OCI-M2 (cell line): ENCODE results near the gene IL1RAPL1.

Experiments
- DNase-seq: peaks from one replicate; lab custom pipeline; 2025; ENCODE audit not compliant: unreplicated experiment; lab: John Stamatoyannopoulos, UW

IL1RAPL1 gene

DNA sequence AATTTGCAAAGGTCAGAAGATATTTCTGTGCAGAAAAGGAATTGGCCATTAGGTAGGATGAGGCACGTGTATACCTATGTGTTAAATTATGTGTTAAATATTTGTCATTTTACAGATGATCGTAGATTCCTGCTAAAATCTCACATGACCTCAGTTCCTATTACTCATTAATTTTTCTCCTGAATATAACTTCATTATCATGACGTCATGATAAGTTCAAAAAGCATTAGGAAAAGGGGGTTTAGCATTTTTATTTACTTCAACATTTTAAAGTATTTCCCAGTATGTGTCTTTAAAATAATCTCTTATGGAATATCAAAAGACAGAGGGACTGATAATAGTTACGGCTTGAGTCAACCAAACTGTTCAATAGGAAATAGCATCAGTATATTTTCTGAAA lies 372.8 kb downstream of the IL1RAPL1 start:
- DNase-seq: no peak

DNA sequence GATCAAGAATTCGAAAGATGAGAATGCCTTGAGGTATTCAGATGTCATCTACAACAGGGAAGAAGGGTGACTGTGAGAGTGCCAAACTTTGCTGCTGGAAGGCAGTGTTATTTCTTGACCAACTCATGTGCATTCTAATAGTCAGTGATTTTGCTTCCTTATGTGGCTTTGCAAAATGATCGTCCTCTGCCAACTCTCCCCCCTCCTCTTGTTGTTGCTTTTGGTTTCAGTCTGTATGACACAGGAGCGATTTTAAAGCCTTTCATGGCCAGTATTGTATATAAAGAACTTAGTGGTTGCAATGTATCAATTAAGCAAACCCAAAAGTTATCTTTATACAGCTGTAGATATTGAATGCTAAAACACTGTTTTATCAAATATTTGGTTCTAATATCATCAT lies 379.1 kb downstream of the IL1RAPL1 start:
- DNase-seq: no peak

DNA sequence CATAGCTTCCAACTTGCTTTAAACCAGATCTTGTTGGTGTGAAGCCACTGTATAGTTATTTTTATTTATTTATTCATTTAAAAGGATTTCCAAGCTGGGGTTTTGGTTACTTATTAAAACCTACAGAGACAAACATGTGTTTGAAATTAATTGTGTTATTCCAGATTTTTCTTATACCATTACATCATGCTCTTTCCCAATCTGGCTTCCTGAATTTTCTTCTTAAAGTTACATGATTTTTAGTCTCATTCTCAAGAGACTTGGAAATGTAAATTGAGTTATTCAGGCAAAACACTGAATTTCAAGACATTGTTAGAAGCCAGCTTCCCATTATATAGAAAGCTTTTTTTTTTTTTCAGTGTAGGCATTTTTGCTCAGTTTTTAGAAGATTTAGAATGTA lies 381.9 kb downstream of the IL1RAPL1 start:
- no peak for DNase-seq

DNA sequence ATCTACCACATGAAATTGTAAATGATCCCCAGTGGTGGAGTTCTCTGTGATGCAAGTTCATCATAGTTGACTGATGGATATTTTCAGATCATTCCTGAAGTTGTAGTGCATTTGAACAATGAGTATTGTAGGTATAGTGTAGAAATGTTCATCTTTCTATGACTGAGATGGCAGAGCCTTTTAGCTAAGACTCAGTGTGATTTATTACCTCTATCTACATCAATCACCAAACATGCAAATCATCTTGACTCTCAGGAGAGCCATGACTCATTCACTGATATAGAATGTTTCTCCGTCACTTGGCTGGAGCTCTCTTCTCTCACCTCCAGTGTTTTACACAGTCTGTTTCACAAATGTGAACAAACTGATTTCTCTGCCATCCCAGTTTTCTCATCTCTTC lies 392.6 kb downstream of the IL1RAPL1 start:
- DNase-seq: no peak

DNA sequence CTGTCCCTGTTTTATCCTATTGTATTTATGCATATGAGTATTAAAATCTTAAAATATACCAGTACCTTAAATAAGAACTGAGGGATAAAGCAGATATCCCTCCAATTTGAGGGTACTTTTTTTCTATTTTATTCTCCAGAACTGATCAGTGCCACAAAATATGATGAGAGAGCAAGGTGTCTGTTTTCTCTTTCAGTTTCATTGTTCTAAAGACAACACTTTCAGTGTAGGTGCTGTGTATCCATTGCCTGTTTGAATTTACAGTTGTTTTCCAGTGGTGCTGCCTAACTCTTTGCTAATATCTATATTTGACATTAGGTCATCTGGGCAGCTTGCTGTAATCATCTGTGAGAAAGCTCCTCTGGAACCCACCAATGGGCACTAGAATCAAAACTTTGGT lies 394.7 kb downstream of the IL1RAPL1 start:
- no peak for DNase-seq

DNA sequence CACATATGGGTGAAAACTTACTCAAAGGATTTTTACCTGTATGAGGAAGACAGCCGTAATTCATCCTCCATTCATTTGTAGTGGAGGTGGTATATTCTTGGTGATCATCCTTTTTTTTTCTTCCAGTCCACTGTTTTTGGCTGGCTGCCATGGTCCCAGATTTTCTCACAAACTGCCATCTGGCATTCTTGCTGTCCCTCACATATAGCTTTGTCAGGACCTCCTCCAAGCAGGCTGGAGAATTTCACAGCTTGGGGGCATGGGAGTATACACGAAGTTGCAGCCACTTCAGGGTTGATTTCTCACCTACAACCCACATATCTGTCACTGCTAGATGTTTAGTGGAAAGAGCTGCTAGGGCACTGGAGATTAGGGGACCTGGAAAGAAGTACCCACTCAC lies 401.0 kb downstream of the IL1RAPL1 start:
- DNase-seq: no peak

DNA sequence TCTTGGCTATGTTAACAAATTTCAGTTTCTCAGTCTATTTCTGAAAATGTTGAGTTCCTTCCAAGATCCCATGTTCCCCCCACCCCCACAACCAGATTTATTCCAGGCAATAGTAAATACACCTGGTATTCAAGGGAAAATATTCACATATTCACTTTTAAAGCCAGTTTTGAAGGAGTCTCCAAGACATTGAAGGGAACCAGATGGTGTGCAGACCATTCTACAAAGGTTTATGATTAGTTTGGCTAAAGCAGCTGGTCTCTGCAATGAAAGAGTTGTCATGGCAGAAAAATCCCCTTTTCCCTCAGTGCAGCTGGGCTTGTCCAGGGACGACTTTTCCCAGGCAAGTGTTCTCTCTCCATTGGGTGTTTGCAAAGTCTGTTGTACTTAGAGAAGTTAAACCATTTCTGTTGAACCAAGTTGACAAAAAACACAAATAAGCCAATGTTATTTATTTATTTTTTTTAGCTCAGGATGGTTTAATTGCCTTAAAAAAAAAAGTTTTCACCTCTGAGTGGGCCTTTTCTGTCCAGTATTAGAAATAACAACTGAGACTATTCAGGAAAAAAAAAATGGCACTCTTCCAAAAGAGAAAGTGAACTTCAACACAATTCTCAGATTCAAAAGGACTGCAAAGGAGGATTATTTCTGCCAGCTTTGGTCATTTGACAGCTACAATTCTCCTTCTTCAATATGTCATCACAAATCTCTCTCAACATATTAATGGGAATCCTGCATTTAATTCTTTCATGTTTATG lies 410.6 kb downstream of the IL1RAPL1 start:
- no peak for DNase-seq

DNA sequence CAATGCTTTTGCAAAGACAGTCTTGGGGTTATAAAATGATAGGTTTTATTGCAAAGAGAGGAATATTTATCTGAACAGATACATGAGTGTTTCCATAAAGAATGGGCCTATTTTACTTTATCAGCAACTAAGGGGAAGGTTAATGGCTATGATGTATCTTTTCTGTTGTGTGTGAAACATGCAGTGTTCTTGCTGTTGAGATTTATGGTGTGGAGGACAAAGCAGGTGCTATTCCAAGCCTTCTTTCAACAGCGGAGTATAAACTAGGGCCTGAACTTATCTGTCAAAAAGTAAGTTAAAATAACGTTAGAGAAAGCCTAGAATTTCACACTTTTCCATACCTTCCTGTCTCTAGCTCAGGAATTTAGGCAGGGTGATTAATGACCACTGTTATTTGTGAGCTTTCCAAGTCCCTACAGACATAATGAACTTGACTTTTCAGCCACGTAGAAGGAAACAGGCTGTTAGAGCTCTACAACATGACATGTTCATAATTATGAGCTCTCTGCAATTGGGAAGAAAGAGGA lies 411.4 kb downstream of the IL1RAPL1 start:
- no peak for DNase-seq

DNA sequence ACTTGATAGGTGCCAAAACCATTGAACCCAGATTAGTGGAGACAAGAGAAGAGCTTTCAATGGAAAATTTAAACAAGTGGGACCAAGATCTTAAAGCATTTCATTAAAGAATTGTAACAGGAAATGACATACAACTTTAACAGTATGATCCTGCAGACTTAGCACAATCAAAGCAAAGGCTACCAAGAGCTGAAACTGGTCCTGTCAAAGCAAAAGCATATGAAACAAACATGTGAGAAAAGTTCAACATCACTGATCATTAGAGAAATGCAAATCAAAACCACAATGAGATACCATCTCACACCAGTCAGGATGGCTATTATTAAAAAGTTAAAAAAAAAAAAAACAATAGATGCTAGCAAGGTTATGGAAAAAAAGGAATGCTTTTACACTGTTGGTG lies 425.6 kb downstream of the IL1RAPL1 start:
- no peak for DNase-seq

DNA sequence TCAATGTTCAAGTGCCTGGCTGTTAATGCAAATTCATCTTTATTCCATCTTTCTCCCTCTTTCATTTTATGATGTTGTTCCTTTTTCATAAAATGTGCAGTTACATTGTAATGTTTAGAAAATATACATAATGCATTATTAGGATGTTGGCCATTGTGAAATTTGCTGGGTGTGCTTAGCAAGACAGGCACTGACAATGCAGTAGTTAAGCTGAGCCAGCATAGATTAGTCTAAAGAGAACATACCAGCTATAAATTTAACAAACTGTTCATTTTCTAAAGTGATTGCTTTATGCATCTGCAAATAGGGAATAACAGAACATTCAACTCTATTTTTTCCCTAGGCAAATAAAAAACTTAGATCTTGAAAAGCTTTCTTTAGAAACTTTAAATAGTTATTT lies 436.0 kb downstream of the IL1RAPL1 start:
- DNase-seq: no peak

DNA sequence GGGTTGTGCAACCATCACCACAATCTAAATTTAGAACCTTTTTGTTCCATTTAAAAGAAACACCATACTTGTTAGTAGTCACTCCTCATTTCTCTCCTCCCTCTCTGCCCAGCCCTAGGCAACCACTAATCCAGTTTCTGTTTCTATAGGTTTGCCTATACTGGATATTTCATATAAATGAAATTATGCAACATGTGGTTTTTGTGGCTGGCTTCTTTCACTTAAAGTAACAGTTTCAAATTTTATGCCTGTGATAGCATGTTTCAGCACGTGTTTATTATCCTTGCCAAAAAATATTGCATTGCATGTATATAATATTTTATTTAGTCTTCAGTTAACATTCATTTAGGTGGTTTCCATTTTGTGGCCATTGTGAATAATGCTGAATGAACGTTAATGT lies 437.6 kb downstream of the IL1RAPL1 start:
- DNase-seq: no peak

DNA sequence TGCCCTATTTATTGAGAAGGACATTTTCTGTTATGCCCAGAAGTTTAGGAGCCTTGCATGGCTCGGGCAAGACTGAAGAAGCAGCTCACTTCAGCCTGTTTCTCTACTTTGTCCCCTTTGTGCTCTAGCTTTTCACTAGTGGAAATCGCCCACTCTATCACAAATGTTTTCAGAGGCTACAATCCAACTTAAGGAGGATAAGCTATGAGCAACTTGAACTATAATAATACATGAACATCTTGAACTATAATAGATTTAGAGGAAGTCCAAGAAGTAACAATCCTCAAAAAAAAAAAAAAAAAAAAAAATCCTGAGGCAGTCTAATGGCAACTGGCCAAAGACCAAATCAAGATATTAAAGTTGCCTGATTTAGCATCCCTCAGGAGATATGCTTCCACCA lies 452.3 kb downstream of the IL1RAPL1 start:
- DNase-seq: no peak

DNA sequence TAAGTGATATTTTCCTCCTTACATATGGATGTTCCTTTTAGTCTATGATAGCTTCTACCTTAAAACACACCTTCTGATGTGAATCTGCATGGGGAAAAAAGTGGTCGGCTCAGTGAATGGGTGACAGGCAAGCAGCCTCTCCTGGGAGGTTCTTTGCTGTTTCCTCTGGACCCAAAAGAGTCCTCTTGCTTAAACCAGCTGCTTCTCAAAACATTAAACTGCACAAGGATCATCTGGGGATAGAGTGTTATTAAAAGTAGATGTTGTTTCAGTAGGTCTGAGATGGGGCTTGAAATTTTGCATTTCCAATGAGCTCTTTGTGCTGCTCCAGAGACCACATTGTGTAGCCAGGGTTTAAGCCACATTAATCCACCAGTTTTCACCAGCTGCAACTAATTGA lies 452.9 kb downstream of the IL1RAPL1 start:
- DNase-seq: no peak

DNA sequence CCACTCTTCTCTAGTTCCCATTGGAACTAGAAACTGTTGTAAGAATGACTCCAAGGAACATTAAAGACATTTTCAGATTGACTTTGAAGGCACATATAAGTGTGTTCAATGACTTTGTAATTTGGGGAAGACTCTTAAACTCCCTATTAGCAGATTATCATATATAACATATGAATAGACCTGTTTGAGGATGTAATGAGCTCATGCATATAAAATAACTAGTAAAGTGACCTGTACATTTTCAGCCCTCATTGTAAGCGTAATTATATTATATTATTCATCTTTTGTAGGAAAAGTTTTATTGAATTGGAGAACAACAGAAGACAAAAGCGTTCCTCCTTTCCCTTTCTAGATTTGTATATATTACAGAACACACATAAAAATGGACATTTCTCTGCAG lies 455.1 kb downstream of the IL1RAPL1 start:
- no peak for DNase-seq

DNA sequence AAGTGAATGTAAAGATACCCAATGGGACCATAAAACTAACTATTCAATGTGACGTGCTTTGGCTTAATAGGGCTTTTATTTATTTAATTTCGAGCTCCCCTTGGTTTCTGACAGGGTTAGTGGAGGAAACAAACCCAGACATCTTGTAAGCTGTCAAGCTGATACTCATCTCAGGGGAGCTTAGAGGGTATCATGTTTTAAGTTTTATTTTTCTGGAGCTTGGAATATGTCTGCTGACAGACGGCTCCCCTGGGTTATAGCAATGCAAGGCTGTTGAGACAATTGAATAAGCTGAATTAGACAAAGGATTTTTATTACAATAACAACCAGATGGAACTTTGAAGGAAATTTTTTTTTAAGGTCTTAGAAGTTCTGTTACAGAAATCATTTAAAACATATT lies 456.5 kb downstream of the IL1RAPL1 start:
- DNase-seq: no peak

DNA sequence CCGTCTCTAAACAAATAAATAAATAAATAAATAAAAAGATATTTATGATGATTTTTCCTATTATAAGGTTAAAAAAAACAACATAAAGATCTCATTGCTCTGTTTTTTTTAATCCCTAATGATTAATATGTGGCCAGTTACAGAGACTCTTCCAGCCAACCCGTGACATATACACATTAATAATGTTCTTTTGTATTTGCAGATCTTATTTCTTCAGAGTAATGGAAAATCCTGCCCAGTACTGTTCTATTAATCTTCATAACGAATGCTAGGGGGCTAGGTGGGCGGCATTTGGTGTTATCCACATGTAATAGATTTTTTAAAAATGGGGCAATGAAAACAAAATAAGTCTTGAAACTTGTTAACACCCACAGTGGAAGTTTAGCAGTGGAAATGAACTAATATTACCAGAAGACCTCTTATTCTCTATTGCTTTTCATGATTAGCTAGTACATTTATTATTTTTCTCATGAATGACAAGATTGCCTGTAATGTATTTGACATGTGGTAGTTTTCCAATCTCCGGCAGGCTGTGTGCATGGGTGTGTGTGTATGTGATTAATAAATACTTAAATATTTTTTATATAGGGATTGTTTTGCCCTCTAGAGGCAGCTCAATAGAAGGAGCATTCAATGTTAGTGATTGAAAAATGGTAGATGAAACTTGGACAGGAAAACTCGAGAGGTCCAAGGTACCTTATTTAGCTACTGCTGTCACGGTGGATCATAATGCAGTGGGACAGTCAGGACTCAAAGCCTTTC lies 457.4 kb downstream of the IL1RAPL1 start:
- no peak for DNase-seq

DNA sequence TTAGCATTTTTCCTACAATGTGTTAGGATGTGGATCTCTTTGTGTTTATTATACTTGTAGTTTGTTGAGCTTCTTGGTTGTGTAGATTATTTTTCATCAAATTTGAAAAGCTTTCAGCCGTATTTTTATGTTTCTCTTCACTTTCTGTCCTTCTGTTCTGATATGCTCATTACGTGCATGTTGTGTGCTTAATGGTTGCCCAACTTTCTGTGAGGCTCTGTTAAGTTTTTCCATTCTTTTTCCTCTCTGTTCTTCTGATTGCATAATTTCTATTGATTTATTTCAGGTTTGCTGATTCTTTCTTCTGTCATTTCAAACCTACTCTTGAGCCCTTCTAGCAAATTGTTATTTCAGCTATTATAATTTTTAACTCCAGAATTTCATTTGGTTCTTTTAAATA lies 478.2 kb downstream of the IL1RAPL1 start:
- no peak for DNase-seq

DNA sequence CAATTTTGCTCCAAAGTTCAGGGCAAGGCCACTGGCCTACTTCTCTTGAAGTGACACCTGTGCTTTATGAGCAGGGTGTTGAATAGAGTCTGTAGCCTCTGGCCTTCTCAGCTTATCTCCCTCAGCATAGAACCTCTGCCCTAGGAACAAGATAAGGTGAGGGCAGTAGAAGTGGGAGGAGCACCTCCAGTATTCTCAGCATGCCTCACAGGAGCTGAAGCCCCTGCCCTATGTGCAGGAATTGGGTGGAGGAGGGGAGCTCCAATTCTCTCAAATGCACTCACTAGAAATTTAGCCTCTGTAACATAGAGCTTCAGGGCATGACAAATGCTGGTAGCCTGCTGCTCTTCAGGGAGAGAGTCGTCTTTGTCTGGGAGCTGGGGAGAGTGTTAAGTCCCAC lies 479.3 kb downstream of the IL1RAPL1 start:
- no peak for DNase-seq

DNA sequence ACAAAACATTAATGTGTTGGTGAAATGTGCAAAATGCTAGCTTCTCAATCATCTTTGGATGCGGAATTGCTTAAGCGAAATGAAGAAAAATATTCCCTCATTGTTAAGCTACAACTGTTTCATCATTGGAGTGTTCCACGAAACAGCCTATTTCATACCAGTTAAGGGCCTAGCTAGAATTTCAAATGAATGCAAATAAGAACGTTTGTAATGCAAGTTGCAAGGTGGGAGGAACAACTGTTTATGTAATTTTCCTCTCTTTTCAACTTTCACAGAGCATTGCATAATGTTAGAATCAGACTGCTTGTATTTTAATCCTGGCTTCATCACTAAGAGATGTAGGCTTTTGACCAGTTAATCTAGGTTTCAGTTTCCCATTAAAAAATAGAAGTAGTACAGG lies 480.1 kb downstream of the IL1RAPL1 start:
- DNase-seq: no peak

DNA sequence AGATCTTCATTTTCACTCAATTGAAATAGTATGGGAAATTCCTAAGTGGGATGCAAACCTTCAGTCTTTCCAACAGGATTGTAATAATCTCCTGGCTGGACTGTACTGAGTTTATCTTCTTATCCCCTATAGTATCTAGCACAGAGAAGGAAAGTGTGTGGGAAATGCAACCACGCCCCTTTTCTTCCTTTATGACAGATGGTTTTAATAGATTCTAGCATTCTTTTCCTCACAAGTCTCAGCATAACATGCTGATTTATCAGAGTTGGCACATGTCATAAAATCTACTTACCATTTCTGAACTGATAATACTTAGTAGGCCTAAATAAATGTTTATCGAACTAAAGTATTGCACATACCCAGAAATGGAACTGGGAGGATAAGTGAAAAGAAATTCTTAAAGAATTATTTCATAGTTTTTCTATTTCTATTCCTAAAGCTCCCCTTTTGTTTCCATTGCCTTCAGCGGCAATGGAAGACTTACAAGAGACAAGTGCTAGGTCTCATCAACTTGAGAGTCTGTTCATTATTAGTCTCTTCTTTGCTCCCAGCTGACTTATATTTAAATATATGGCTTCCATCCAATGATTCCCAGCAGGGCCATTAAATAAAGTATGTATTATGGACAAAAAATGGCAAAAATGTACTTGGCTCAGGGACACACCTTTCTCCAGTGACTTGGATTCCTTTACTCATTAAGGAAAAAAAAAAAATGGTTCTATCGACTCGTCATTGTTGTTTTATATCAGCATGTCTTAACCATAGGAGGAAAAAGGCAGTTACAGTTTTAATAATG lies 484.5 kb downstream of the IL1RAPL1 start:
- no peak for DNase-seq

DNA sequence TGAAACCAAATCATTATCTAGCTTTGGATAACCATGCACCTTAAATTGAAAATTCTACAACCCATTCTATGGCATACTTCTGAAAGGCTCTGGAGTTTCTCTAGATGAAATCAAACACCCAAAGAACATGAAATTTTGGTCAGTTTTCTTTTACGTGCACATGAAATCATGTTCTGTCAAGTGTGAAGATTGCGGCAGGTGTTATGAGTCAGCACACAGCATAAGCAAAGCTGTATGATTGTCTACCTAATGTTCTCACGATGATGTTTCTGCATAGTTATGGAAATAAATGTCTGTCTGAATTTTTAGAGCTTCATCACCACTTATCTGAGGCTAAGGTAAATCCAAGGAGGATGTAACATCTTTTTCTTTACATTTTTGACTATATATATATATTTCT lies 495.3 kb downstream of the IL1RAPL1 start:
- DNase-seq: no peak

DNA sequence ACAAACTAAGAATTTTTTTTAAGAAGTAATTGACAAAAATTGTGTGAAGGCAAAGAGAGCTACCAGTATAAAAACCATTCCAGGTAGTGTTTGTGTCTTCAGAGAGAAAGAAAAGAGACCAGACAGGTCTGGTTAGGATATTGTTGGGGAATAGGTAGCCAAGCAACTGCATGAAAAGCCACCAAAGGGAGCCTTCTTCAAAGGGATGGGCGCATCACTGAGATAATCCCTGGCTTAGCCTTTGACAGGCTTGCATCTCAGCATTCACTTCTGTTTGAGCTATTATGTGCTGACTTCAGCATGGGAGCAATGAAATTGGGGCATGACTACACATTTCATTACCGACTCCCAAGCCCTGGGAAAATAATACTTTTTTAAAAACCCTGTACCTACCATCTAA lies 496.6 kb downstream of the IL1RAPL1 start:
- DNase-seq: no peak
